ENCODE measurements around the gene PANK2.

GRCh38 chr20:3909952-3910366, 20.8 kb downstream of the PANK2 start:
- TF ChIP-seq CTCF (IDR thresholded peaks at IDR 0.05) (no peak), ZFX (IDR thresholded peaks at IDR 0.05; ENCODE audit: borderline replicate concordance) (no peak)

Data from 22Rv1 (cell line).